ENCODE data around the gene ITPK1.

The ITPK1 gene

GRCh38 chr14:93007225-93007997 is 108.3 kb downstream of the ITPK1 start:
- H3K9me3 ChIP-seq (ENCODE audit: low read length): no peaks in the 10 kb centered on the region
- no peaks in the 10 kb centered on the region for H3K36me3 ChIP-seq (ENCODE audit: insufficient read depth, low read length)
- peak overlapping the region; percentile 76 for H3K27ac ChIP-seq (ENCODE audit: low read depth, low read length)
- H3K27me3 ChIP-seq (ENCODE audit: control insufficient read depth in 1 of 2, insufficient read depth in 2 of 2, low read length in 2 of 2): no peaks in the 10 kb centered on the region
- H3K4me1 ChIP-seq (ENCODE audit: insufficient read depth, low read length): peaks cover 62% of the 10 kb centered on the region
- H3K4me3 ChIP-seq (ENCODE audit: low read depth in 1 of 2, low read length in 2 of 2): no peak overlapping the region
- H3K9ac ChIP-seq (ENCODE audit: low read length): no peak overlapping the region

GRCh38 chr14:93006567-93007051 is 109.1 kb downstream of the ITPK1 start:
- Histone ChIP-seq H3K27me3 (ENCODE audit: control insufficient read depth in 1 of 2, insufficient read depth in 2 of 2, low read length in 2 of 2) (no peaks in the 10 kb centered on the region), H3K4me3 (ENCODE audit: low read depth in 1 of 2, low read length in 2 of 2) (peak overlapping the region in 1 of 2 donors; percentile 4), H3K4me1 (ENCODE audit: insufficient read depth, low read length) (peaks cover 56% of the 10 kb centered on the region), H3K9ac (ENCODE audit: low read length) (no peak overlapping the region), H3K36me3 (ENCODE audit: insufficient read depth, low read length) (no peaks in the 10 kb centered on the region), H3K9me3 (ENCODE audit: low read length) (no peaks in the 10 kb centered on the region), H3K27ac (ENCODE audit: low read depth, low read length) (peak overlapping the region; percentile 76)

- no peaks in the 10 kb centered on the region for H3K36me3 ChIP-seq (ENCODE audit: insufficient read depth, low read length)
- peak overlapping the region; percentile 76 for H3K27ac ChIP-seq (ENCODE audit: low read depth, low read length)
- H3K9me3 ChIP-seq (ENCODE audit: low read length): no peaks in the 10 kb centered on the region
- H3K4me3 ChIP-seq (ENCODE audit: low read depth in 1 of 2, low read length in 2 of 2): no peak overlapping the region
- peaks cover 53% of the 10 kb centered on the region for H3K4me1 ChIP-seq (ENCODE audit: insufficient read depth, low read length)
- H3K9ac ChIP-seq (ENCODE audit: low read length): no peak overlapping the region
- no peaks in the 10 kb centered on the region for H3K27me3 ChIP-seq (ENCODE audit: control insufficient read depth in 1 of 2, insufficient read depth in 2 of 2, low read length in 2 of 2)
Measured at GRCh38 chr14:93005838-93006237, 109.9 kb downstream of the ITPK1 start.

GRCh38 chr14:93005135-93005813 is 110.5 kb downstream of the ITPK1 start:
- H3K27ac ChIP-seq (ENCODE audit: low read depth, low read length): peak overlapping the region; percentile 76

GRCh38 chr14:93004699-93005082 is 111.0 kb downstream of the ITPK1 start:
- Histone ChIP-seq H3K36me3 (ENCODE audit: insufficient read depth, low read length) (no peaks in the 10 kb centered on the region), H3K27me3 (ENCODE audit: control insufficient read depth in 1 of 2, insufficient read depth in 2 of 2, low read length in 2 of 2) (no peaks in the 10 kb centered on the region), H3K9ac (ENCODE audit: low read length) (no peak overlapping the region), H3K9me3 (ENCODE audit: low read length) (no peaks in the 10 kb centered on the region), H3K4me3 (ENCODE audit: low read depth in 1 of 2, low read length in 2 of 2) (no peak overlapping the region), H3K27ac (ENCODE audit: low read depth, low read length) (no peak overlapping the region), H3K4me1 (ENCODE audit: insufficient read depth, low read length) (peaks cover 58% of the 10 kb centered on the region)

More at GRCh38 chr14:93005135-93005813, 110.5 kb downstream of the ITPK1 start:
- Histone ChIP-seq H3K4me1 (ENCODE audit: insufficient read depth, low read length) (peaks cover 54% of the 10 kb centered on the region), H3K36me3 (ENCODE audit: insufficient read depth, low read length) (no peaks in the 10 kb centered on the region), H3K27me3 (ENCODE audit: control insufficient read depth in 1 of 2, insufficient read depth in 2 of 2, low read length in 2 of 2) (no peaks in the 10 kb centered on the region), H3K4me3 (ENCODE audit: low read depth in 1 of 2, low read length in 2 of 2) (no peak overlapping the region), H3K9me3 (ENCODE audit: low read length) (no peaks in the 10 kb centered on the region), H3K9ac (ENCODE audit: low read length) (no peak overlapping the region)

- Histone ChIP-seq H3K27me3 (ENCODE audit: control insufficient read depth in 1 of 2, insufficient read depth in 2 of 2, low read length in 2 of 2) (no peaks in the 10 kb centered on the region), H3K36me3 (ENCODE audit: insufficient read depth, low read length) (no peaks in the 10 kb centered on the region), H3K4me3 (ENCODE audit: low read depth in 1 of 2, low read length in 2 of 2) (no peak overlapping the region), H3K4me1 (ENCODE audit: insufficient read depth, low read length) (peaks cover 61% of the 10 kb centered on the region), H3K27ac (ENCODE audit: low read depth, low read length) (no peak overlapping the region), H3K9ac (ENCODE audit: low read length) (no peak overlapping the region), H3K9me3 (ENCODE audit: low read length) (no peaks in the 10 kb centered on the region)
Measured at GRCh38 chr14:93003945-93004698, 111.6 kb downstream of the ITPK1 start.

- H3K27ac ChIP-seq (ENCODE audit: low read depth, low read length): no peak overlapping the region
- no peaks in the 10 kb centered on the region for H3K9me3 ChIP-seq (ENCODE audit: low read length)
- H3K4me1 ChIP-seq (ENCODE audit: insufficient read depth, low read length): peaks cover 61% of the 10 kb centered on the region
- H3K36me3 ChIP-seq (ENCODE audit: insufficient read depth, low read length): no peaks in the 10 kb centered on the region
- no peaks in the 10 kb centered on the region for H3K27me3 ChIP-seq (ENCODE audit: control insufficient read depth in 1 of 2, insufficient read depth in 2 of 2, low read length in 2 of 2)
- no peak overlapping the region for H3K9ac ChIP-seq (ENCODE audit: low read length)
- H3K4me3 ChIP-seq (ENCODE audit: low read depth in 1 of 2, low read length in 2 of 2): no peak overlapping the region
Measured at GRCh38 chr14:93002851-93003298, 112.8 kb downstream of the ITPK1 start.

GRCh38 chr14:93002049-93002448 is 113.7 kb downstream of the ITPK1 start:
- H3K36me3 ChIP-seq (ENCODE audit: insufficient read depth, low read length): no peaks in the 10 kb centered on the region
- peaks cover 56% of the 10 kb centered on the region for H3K4me1 ChIP-seq (ENCODE audit: insufficient read depth, low read length)
- no peak overlapping the region for H3K27ac ChIP-seq (ENCODE audit: low read depth, low read length)

GRCh38 chr14:92998946-92999345 is 116.8 kb downstream of the ITPK1 start:
- no peaks in the 10 kb centered on the region for H3K9me3 ChIP-seq (ENCODE audit: low read length)
- no peak overlapping the region for H3K9ac ChIP-seq (ENCODE audit: low read length)
- peaks cover under 1% of the 10 kb centered on the region for H3K36me3 ChIP-seq (ENCODE audit: insufficient read depth, low read length)
- H3K27ac ChIP-seq (ENCODE audit: low read depth, low read length): peak overlapping the region; percentile 28
- H3K27me3 ChIP-seq (ENCODE audit: control insufficient read depth in 1 of 2, insufficient read depth in 2 of 2, low read length in 2 of 2): no peaks in the 10 kb centered on the region
- H3K4me3 ChIP-seq (ENCODE audit: low read depth in 1 of 2, low read length in 2 of 2): no peak overlapping the region
- H3K4me1 ChIP-seq (ENCODE audit: insufficient read depth, low read length): peaks cover 35% of the 10 kb centered on the region

More at GRCh38 chr14:93002049-93002448, 113.7 kb downstream of the ITPK1 start:
- Histone ChIP-seq H3K9ac (ENCODE audit: low read length) (no peak overlapping the region), H3K9me3 (ENCODE audit: low read length) (no peaks in the 10 kb centered on the region), H3K4me3 (ENCODE audit: low read depth in 1 of 2, low read length in 2 of 2) (no peak overlapping the region), H3K27me3 (ENCODE audit: control insufficient read depth in 1 of 2, insufficient read depth in 2 of 2, low read length in 2 of 2) (no peaks in the 10 kb centered on the region)

GRCh38 chr14:92997343-92998061 is 118.2 kb downstream of the ITPK1 start:
- peaks cover 45% of the 10 kb centered on the region for H3K4me1 ChIP-seq (ENCODE audit: insufficient read depth, low read length)
- peak overlapping the region; percentile 47 for H3K27ac ChIP-seq (ENCODE audit: low read depth, low read length)
- peaks cover 12% of the 10 kb centered on the region for H3K36me3 ChIP-seq (ENCODE audit: insufficient read depth, low read length)
- H3K27me3 ChIP-seq (ENCODE audit: control insufficient read depth in 1 of 2, insufficient read depth in 2 of 2, low read length in 2 of 2): no peaks in the 10 kb centered on the region
- H3K9ac ChIP-seq (ENCODE audit: low read length): no peak overlapping the region
- no peak overlapping the region for H3K4me3 ChIP-seq (ENCODE audit: low read depth in 1 of 2, low read length in 2 of 2)
- no peaks in the 10 kb centered on the region for H3K9me3 ChIP-seq (ENCODE audit: low read length)

All from muscle layer of colon (tissue), 2 donors.